Endothelial cell of umbilical vein (primary cell): ENCODE data around the gene TASOR. TPM values are rescaled to one million over a fixed set of nuclear protein-coding genes. Genes with fewer than 3 reads are reported as not detected.

Source experiments
- BruUV-seq: library from RNA; stranded (reverse); fragments of 400-500 nt; replicated peaks from 2 replicates; lab custom pipeline; 2021; lab: Mats Ljungman, UMichigan
- CTCF ChIA-PET: fragments of 300-600, 350-600 bp; sonication (Branson Sonifier 250); formaldehyde crosslinking; loops from one replicate; lab custom pipeline; 2021; ENCODE audit warnings: antibody characterized with exemption, inconsistent platforms; lab: Charles Lee
- POLR2A ChIA-PET: fragments of 300-600, 350-600 bp; sonication (Branson Sonifier 250); formaldehyde crosslinking; loops from one replicate; lab custom pipeline; 2021; ENCODE audit warnings: antibody characterized with exemption, inconsistent platforms; lab: Charles Lee
- DNase-seq: peaks from one replicate; pipeline ENCODE4 v3.0.0-alpha.2; 2011; ENCODE audit warnings: low read depth, low spot score
- FAIRE-seq: peaks from 2 replicates; lab custom pipeline; 2011; peaks lifted over from hg19 to GRCh38; lab: Jason Lieb, UNC
- H2AFZ ChIP-seq: 2 replicates; pipeline ENCODE4 v1.6.0; 2012; ENCODE audit warnings: low read depth, low read length, control low read depth, inconsistent platforms
- H3K27ac ChIP-seq: 2 replicates; pipeline ENCODE4 v1.5.1; 2011; ENCODE audit warnings: low read depth, mild to moderate bottlenecking, control low read depth, low read length, moderate library complexity; ENCODE audit not compliant: insufficient read depth
- H3K27me3 ChIP-seq, 2 experiments: 2 replicates each; pipeline versions ENCODE4 v1.6.0 to v1.6.1; 2011; ENCODE audit warnings: low read length in 2 of 2, mixed read lengths in 1 of 2; ENCODE audit not compliant: control insufficient read depth in 2 of 2, insufficient read depth in 2 of 2
- H3K36me3 ChIP-seq, 2 experiments: 2 replicates in 1 of 2; 3 replicates in 1 of 2; pipeline ENCODE4 v1.5.1; 2011; ENCODE audit warnings: low read length in 2 of 2, mild to moderate bottlenecking in 1 of 2, moderate library complexity in 1 of 2; ENCODE audit not compliant: control insufficient read depth in 2 of 2, insufficient read depth in 2 of 2; ENCODE audit errors: extremely low read depth in 1 of 2
- H3K4me1 ChIP-seq: 3 replicates; pipeline ENCODE4 v1.5.1; 2011; ENCODE audit warnings: mild to moderate bottlenecking, low read length; ENCODE audit not compliant: control insufficient read depth, insufficient read depth; ENCODE audit errors: extremely low read depth
- H3K4me2 ChIP-seq: 2 replicates; pipeline ENCODE4 v1.6.1; 2011; ENCODE audit warnings: low read length, control low read depth, mixed read lengths; ENCODE audit not compliant: insufficient read depth
- H3K4me3 ChIP-seq, 3 experiments: fragments of 200-600 bp in 1 of 3; sonication (generic), shearing (Covaris generic) in 1 of 3; replicated peaks in 1 of 3; 2 replicates each; pipeline ENCODE4 v1.5.1; 2011 to 2016; ENCODE audit warnings: control low read depth in 3 of 3, low read length in 3 of 3, mild to moderate bottlenecking in 2 of 3, inconsistent platforms in 1 of 3, low read depth in 1 of 3, moderate library complexity in 1 of 3; ENCODE audit not compliant: insufficient read depth in 1 of 3
- H3K79me2 ChIP-seq: 2 replicates; pipeline ENCODE4 v1.6.0; 2012; ENCODE audit warnings: low read length, inconsistent platforms; ENCODE audit not compliant: control insufficient read depth, insufficient read depth
- H3K9ac ChIP-seq: replicated peaks from 2 replicates; pipeline ENCODE3; 2011; ENCODE audit warnings: low read length, control low read depth; ENCODE audit not compliant: insufficient read depth; ENCODE audit errors: extremely low read depth
- H3K9me1 ChIP-seq: replicated peaks from 3 replicates; pipeline ENCODE4 v1.6.0; 2011; ENCODE audit warnings: mild to moderate bottlenecking, low read length; ENCODE audit not compliant: control insufficient read depth, insufficient read depth; ENCODE audit errors: extremely low read depth
- H3K9me3 ChIP-seq: replicated peaks from 2 replicates; pipeline ENCODE4 v1.5.1; 2012; ENCODE audit warnings: low read length, inconsistent platforms; ENCODE audit not compliant: control insufficient read depth, insufficient read depth
- H4K20me1 ChIP-seq: replicated peaks from 2 replicates; pipeline ENCODE3; 2011; ENCODE audit warnings: mild to moderate bottlenecking, low read length; ENCODE audit not compliant: control insufficient read depth, insufficient read depth; ENCODE audit errors: extremely low read depth
- EZH2 ChIP-seq: IDR thresholded peaks from 2 replicates; pipeline ENCODE4 v1.6.1; 2012; ENCODE audit warnings: borderline replicate concordance, low read depth, mild to moderate bottlenecking, moderate library complexity, low read length, inconsistent platforms; ENCODE audit not compliant: severe bottlenecking
- FOS ChIP-seq: IDR thresholded peaks from 2 replicates; pipeline ENCODE4 v1.6.1; 2011; ENCODE audit warnings: mild to moderate bottlenecking, low read length, moderate library complexity, borderline replicate concordance; ENCODE audit not compliant: insufficient read depth
- GATA2 ChIP-seq: IDR thresholded peaks from 2 replicates; pipeline ENCODE4 v1.7.0; 2011; ENCODE audit warnings: low read depth, mild to moderate bottlenecking, moderate library complexity, mixed read lengths, low read length; ENCODE audit not compliant: insufficient read length, insufficient read depth
- JUN ChIP-seq: IDR thresholded peaks from 2 replicates; pipeline ENCODE4 v1.6.1; 2011; ENCODE audit warnings: borderline replicate concordance, low read depth; ENCODE audit not compliant: insufficient read length, insufficient read depth
- MYC ChIP-seq: IDR thresholded peaks from one replicate; pipeline ENCODE4 v1.6.1; 2011; ENCODE audit warnings: mild to moderate bottlenecking, low read depth, low read length
- POLR2A ChIP-seq: IDR thresholded peaks from 2 replicates; pipeline ENCODE4 v1.6.1; 2012; ENCODE audit warnings: low read depth, mild to moderate bottlenecking, control low read depth, low read length
- POLR2AphosphoS5 ChIP-seq: IDR thresholded peaks from 2 replicates; pipeline ENCODE4 v1.6.1; 2012; ENCODE audit warnings: low read depth, mild to moderate bottlenecking, control low read depth, low read length, moderate library complexity; ENCODE audit not compliant: insufficient read depth
- dilution Hi-C: fragments of 300-500 bp; cut with MboI; formaldehyde crosslinking; loops from one replicate; pipeline ENCODE4 v1.15.0; 2019; ENCODE audit warnings: low sequenced_read_pairs; ENCODE audit not compliant: extremely low pct_ligation_motif_present
- intact Hi-C: fragments of 100-400 bp; cut with micrococcal nuclease; formaldehyde crosslinking; loops from one replicate; pipeline ENCODE4 v1.10.0; 2022
- polyA plus RNA-seq, 4 experiments: library from polyadenylated mRNA; depleted of rRNA in 3 of 4; stranded (reverse) in 3 of 4; unstranded in 1 of 4; fragments of >200 nt; gene quantifications; 2 replicates each; pipeline versions ENCODE4 v1.2.1 to v1.2.3, GENCODE V29; 2011 to 2012; ENCODE audit warnings: missing spikeins in 1 of 4
- total RNA-seq: library from RNA; stranded (reverse); gene quantifications from 2 replicates; pipeline ENCODE4 v1.2.3, GENCODE V29; 2021
- TF ChIP-seq, protein P1 (sequence below): IDR thresholded peaks from 2 replicates; pipeline ENCODE4 v1.6.1; 2011; ENCODE audit not compliant: insufficient read depth, insufficient read length
- TF ChIP-seq, protein P2 (sequence below), 2 donors: IDR thresholded peaks; 1 replicate in 1 of 2; 2 replicates in 1 of 2; pipeline ENCODE4 v1.5.1; 2011; ENCODE audit warnings: low read length in 2 of 2, mild to moderate bottlenecking in 2 of 2, moderate library complexity in 2 of 2, control low read depth in 1 of 2, inconsistent platforms in 1 of 2, low read depth in 1 of 2; ENCODE audit not compliant: insufficient read depth in 1 of 2; ENCODE audit errors: extremely low read depth in 1 of 2

Gene TASOR
- total and polyA plus RNA-seq, 2 donors (not counting 3 experiments of a cell fraction or from before 2014, with no cell fraction given) = 11.2 to 44.5 TPM

DNA sequence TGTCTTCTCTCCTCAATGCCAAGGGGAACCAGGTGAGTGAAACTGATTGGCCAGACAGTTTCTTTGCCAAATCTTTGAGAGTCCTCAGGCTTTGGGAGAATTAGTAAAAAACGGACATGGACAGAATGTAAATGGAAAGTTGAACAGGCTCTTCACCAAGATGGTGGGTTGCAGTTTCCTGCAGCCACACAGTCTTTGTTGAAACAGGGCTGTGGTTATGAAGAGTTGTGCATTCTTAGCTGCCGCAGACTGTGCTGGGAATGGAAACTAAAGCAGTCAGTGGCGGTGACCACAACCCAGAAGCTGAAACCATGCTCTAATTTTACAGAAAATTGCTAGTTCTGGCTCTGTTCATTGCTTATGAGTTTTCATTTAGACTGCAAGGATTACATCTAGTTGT, 42.1 kb upstream of the TASOR start:
- H2AFZ ChIP-seq = no peak overlapping the region
- intact Hi-C loops = no loop called here
- no peaks in the 10 kb centered on the region for H3K79me2 ChIP-seq
- ChIA-PET POLR2A (interaction anchor here (0.6 kb wide), 1 partner anchor 746 kb away, joined by 3 read pairs; no protein-coding TSS in a partner anchor), CTCF (interaction anchor here (1.2 kb wide), 1 partner anchor 74 kb away, joined by 5 read pairs; no protein-coding TSS in a partner anchor)
- no TSS peak for BruUV-seq
- no peak overlapping the region for H3K4me3 ChIP-seq
- no peak overlapping the region for H3K9ac ChIP-seq
- dilution Hi-C loops = no loop called here
- no peaks in the 10 kb centered on the region for H3K9me1 ChIP-seq
- DNase-seq = no peak
- no peak overlapping the region for H3K4me2 ChIP-seq
- H3K9me3 ChIP-seq = no peaks in the 10 kb centered on the region
- TF ChIP-seq, protein P1, sequence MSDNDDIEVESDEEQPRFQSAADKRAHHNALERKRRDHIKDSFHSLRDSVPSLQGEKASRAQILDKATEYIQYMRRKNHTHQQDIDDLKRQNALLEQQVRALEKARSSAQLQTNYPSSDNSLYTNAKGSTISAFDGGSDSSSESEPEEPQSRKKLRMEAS = no peak
- TF ChIP-seq JUN = no peak
- TF ChIP-seq FOS = no peak
- TF ChIP-seq, protein P2, sequence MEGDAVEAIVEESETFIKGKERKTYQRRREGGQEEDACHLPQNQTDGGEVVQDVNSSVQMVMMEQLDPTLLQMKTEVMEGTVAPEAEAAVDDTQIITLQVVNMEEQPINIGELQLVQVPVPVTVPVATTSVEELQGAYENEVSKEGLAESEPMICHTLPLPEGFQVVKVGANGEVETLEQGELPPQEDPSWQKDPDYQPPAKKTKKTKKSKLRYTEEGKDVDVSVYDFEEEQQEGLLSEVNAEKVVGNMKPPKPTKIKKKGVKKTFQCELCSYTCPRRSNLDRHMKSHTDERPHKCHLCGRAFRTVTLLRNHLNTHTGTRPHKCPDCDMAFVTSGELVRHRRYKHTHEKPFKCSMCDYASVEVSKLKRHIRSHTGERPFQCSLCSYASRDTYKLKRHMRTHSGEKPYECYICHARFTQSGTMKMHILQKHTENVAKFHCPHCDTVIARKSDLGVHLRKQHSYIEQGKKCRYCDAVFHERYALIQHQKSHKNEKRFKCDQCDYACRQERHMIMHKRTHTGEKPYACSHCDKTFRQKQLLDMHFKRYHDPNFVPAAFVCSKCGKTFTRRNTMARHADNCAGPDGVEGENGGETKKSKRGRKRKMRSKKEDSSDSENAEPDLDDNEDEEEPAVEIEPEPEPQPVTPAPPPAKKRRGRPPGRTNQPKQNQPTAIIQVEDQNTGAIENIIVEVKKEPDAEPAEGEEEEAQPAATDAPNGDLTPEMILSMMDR (IDR thresholded peaks at IDR 0.05; ENCODE audit: extremely low read depth in 1 of 2, insufficient read depth in 1 of 2, low read depth in 1 of 2, low read length in 2 of 2) = no peak
- TF ChIP-seq POLR2A = no peak
- TF ChIP-seq POLR2AphosphoS5 = no peak
- no peak for TF ChIP-seq EZH2
- TF ChIP-seq MYC = no peak
- TF ChIP-seq GATA2 = no peak
- no peaks in the 10 kb centered on the region for H3K27me3 ChIP-seq
- no peak for FAIRE-seq
- H4K20me1 ChIP-seq = no peaks in the 10 kb centered on the region
- no peaks in the 10 kb centered on the region for H3K4me1 ChIP-seq
- H3K27ac ChIP-seq = no peak overlapping the region
- H3K36me3 ChIP-seq = peaks cover 0 to 9% of the 10 kb centered on the region in 2 experiments
